GM21367 (cell line): ENCODE results near the gene MRPL52.

Experiments used
- ATAC-seq: cut with Tn5 transposase; IDR thresholded peaks from one replicate; pipeline ENCODE4 v1.9.1; 2021; ENCODE audit not compliant: unreplicated experiment

MRPL52 gene

GRCh38 chr14:22878271-22879246, 48.9 kb downstream of the MRPL52 start:
- no peak for ATAC-seq

- no peak for ATAC-seq
Observed at GRCh38 chr14:22882064-22882463, 52.4 kb downstream of the MRPL52 start.

GRCh38 chr14:22882529-22883172, 53.0 kb downstream of the MRPL52 start:
- ATAC-seq: no peak

GRCh38 chr14:22883173-22883976, 53.7 kb downstream of the MRPL52 start, which contains the start of gene REM2:
Gene REM2 (plus strand): TSS chr14:22883222. CDS start chr14:22883288, 66 bp downstream.
- no peak for ATAC-seq

GRCh38 chr14:22884076-22884737, 54.5 kb downstream of the MRPL52 start:
- ATAC-seq: no peak
